Activated naive CD4-positive, alpha-beta T cell treated with anti-CD3 and anti-CD28 coated beads, Interleukin-2, amount 10 ng/mL, durations not matched to agents 7 days and 5 days (primary cell): ENCODE results near the gene FBXO4.
"Not testable (repeated sequence)": the region's sequence is repeated elsewhere in the genome, so short reads cannot be mapped to it uniquely, and the experiment has no call there.

ENCODE experiments used
- CTCF ChIA-PET: fragments of 350-600 bp; sonication (Branson Sonifier 250); formaldehyde crosslinking; loops from one replicate; lab custom pipeline; 2021; ENCODE audit warnings: antibody characterized with exemption; lab: Charles Lee
- DNase-seq: peaks from one replicate; pipeline ENCODE4 v3.0.0-alpha.2; 2020
- H3K27ac Mint-ChIP-seq: one replicate; pipeline ENCODE4 v1.8.0; 2021; ENCODE audit warnings: mild to moderate bottlenecking, moderate library complexity, mixed read lengths
- H3K27me3 Mint-ChIP-seq: one replicate; pipeline ENCODE4 v1.8.0; 2021; ENCODE audit warnings: mild to moderate bottlenecking, mixed read lengths
- H3K36me3 Mint-ChIP-seq: one replicate; pipeline ENCODE4 v1.8.0; 2021; ENCODE audit warnings: mixed read lengths
- H3K4me1 Mint-ChIP-seq: one replicate; pipeline ENCODE4 v1.8.0; 2021; ENCODE audit warnings: mixed read lengths
- H3K4me3 Mint-ChIP-seq: one replicate; pipeline ENCODE4 v1.8.0; 2021; ENCODE audit warnings: mild to moderate bottlenecking, moderate library complexity, mixed read lengths
- H3K9me3 Mint-ChIP-seq: one replicate; pipeline ENCODE4 v1.8.0; 2021; ENCODE audit warnings: mixed read lengths

Gene FBXO4

GRCh38 chr5:41945332-41945955 lies 20.4 kb downstream of the FBXO4 start:
- H3K9me3 Mint-ChIP-seq, DNase-seq, H3K27ac Mint-ChIP-seq, H3K4me1 Mint-ChIP-seq, H3K4me3 Mint-ChIP-seq, H3K36me3 Mint-ChIP-seq, H3K27me3 Mint-ChIP-seq: not testable (repeated sequence)
- CTCF ChIA-PET, result interaction anchor here (1.3 kb wide), 1 partner anchor 89 kb away, joined by 3 read pairs; no protein-coding TSS in a partner anchor

- Mint-ChIP-seq H3K27me3 (no peaks in the 10 kb centered on the region), H3K4me3 (no peak overlapping the region), H3K9me3 (no peaks in the 10 kb centered on the region), H3K4me1 (no peaks in the 10 kb centered on the region), H3K36me3 (no peaks in the 10 kb centered on the region), H3K27ac (no peak overlapping the region)
- DNase-seq, result no peak
- CTCF ChIA-PET, result no interaction called here
These were observed 26.1 kb downstream of the FBXO4 start for GRCh38 chr5:41951224-41951623.

- Mint-ChIP-seq H3K27me3 (no peaks in the 10 kb centered on the region), H3K9me3 (no peaks in the 10 kb centered on the region), H3K4me3 (no peak overlapping the region), H3K27ac (no peak overlapping the region), H3K4me1 (no peaks in the 10 kb centered on the region), H3K36me3 (no peaks in the 10 kb centered on the region)
- CTCF ChIA-PET, result no interaction called here
- DNase-seq, result no peak
These were observed 29.2 kb downstream of the FBXO4 start for GRCh38 chr5:41954286-41954685.

- CTCF ChIA-PET, result no interaction called here
- Mint-ChIP-seq H3K36me3 (no peaks in the 10 kb centered on the region), H3K27ac (no peak overlapping the region), H3K9me3 (peaks cover 4% of the 10 kb centered on the region), H3K27me3 (no peaks in the 10 kb centered on the region), H3K4me3 (no peak overlapping the region), H3K4me1 (no peaks in the 10 kb centered on the region)
- DNase-seq, result no peak
These were observed 30.4 kb downstream of the FBXO4 start for GRCh38 chr5:41955432-41956024.

GRCh38 chr5:41956943-41957342 lies 31.9 kb downstream of the FBXO4 start:
- no peak overlapping the region for H3K4me3 Mint-ChIP-seq
- CTCF ChIA-PET, result no interaction called here
- H3K27me3 Mint-ChIP-seq, result no peaks in the 10 kb centered on the region
- no peak for DNase-seq
- H3K4me1 Mint-ChIP-seq, result no peaks in the 10 kb centered on the region
- H3K9me3 Mint-ChIP-seq, result peaks cover 4% of the 10 kb centered on the region
- no peak overlapping the region for H3K27ac Mint-ChIP-seq
- no peaks in the 10 kb centered on the region for H3K36me3 Mint-ChIP-seq

GRCh38 chr5:41960481-41960880 lies 35.4 kb downstream of the FBXO4 start:
- no peak overlapping the region for H3K4me3 Mint-ChIP-seq
- no peak overlapping the region for H3K27ac Mint-ChIP-seq
- H3K9me3 Mint-ChIP-seq, result peaks cover 4% of the 10 kb centered on the region

GRCh38 chr5:41961736-41962135 lies 36.7 kb downstream of the FBXO4 start:
- Mint-ChIP-seq H3K4me1 (no peaks in the 10 kb centered on the region), H3K27me3 (no peaks in the 10 kb centered on the region), H3K9me3 (peaks cover 4% of the 10 kb centered on the region), H3K36me3 (no peaks in the 10 kb centered on the region), H3K4me3 (no peak overlapping the region), H3K27ac (no peak overlapping the region)
- no peak for DNase-seq
- CTCF ChIA-PET, result no interaction called here

More at GRCh38 chr5:41960481-41960880, 35.4 kb downstream of the FBXO4 start:
- Mint-ChIP-seq H3K4me1 (no peaks in the 10 kb centered on the region), H3K36me3 (no peaks in the 10 kb centered on the region), H3K27me3 (no peaks in the 10 kb centered on the region)
- CTCF ChIA-PET, result no interaction called here
- no peak for DNase-seq

GRCh38 chr5:41962491-41962890 lies 37.4 kb downstream of the FBXO4 start:
- CTCF ChIA-PET, result no interaction called here
- Mint-ChIP-seq H3K9me3 (peaks cover 4% of the 10 kb centered on the region), H3K4me3 (no peak overlapping the region), H3K27ac (no peak overlapping the region), H3K4me1 (no peaks in the 10 kb centered on the region), H3K36me3 (no peaks in the 10 kb centered on the region), H3K27me3 (no peaks in the 10 kb centered on the region)
- no peak for DNase-seq

GRCh38 chr5:41966401-41967105 lies 41.5 kb downstream of the FBXO4 start:
- Mint-ChIP-seq H3K4me1 (no peaks in the 10 kb centered on the region), H3K4me3 (no peak overlapping the region), H3K27me3 (no peaks in the 10 kb centered on the region), H3K9me3 (no peaks in the 10 kb centered on the region), H3K27ac (no peak overlapping the region), H3K36me3 (no peaks in the 10 kb centered on the region)
- no peak for DNase-seq
- CTCF ChIA-PET, result interaction anchor here (0.7 kb wide), 1 partner anchor 91 kb away, joined by 3 read pairs; no protein-coding TSS in a partner anchor

- H3K9me3 Mint-ChIP-seq, result no peaks in the 10 kb centered on the region
- no peaks in the 10 kb centered on the region for H3K36me3 Mint-ChIP-seq
- no peaks in the 10 kb centered on the region for H3K4me1 Mint-ChIP-seq
- DNase-seq, result no peak
- no peak overlapping the region for H3K4me3 Mint-ChIP-seq
- H3K27me3 Mint-ChIP-seq, result no peaks in the 10 kb centered on the region
- H3K27ac Mint-ChIP-seq, result no peak overlapping the region
- CTCF ChIA-PET, result no interaction called here
These were observed 42.3 kb downstream of the FBXO4 start for GRCh38 chr5:41967401-41967800.

GRCh38 chr5:41968153-41968723 lies 43.2 kb downstream of the FBXO4 start:
- Mint-ChIP-seq H3K4me1 (no peaks in the 10 kb centered on the region), H3K9me3 (no peaks in the 10 kb centered on the region), H3K27ac (no peak overlapping the region), H3K4me3 (no peak overlapping the region), H3K36me3 (no peaks in the 10 kb centered on the region), H3K27me3 (no peaks in the 10 kb centered on the region)
- CTCF ChIA-PET, result no interaction called here
- no peak for DNase-seq

GRCh38 chr5:41973087-41973486 lies 48.0 kb downstream of the FBXO4 start:
- Mint-ChIP-seq H3K27me3 (no peaks in the 10 kb centered on the region), H3K27ac (no peak overlapping the region), H3K4me3 (no peak overlapping the region), H3K9me3 (no peaks in the 10 kb centered on the region), H3K36me3 (no peaks in the 10 kb centered on the region), H3K4me1 (no peaks in the 10 kb centered on the region)
- CTCF ChIA-PET, result no interaction called here
- DNase-seq, result no peak

GRCh38 chr5:41973887-41974286 lies 48.8 kb downstream of the FBXO4 start:
- Mint-ChIP-seq H3K36me3 (no peaks in the 10 kb centered on the region), H3K27ac (no peak overlapping the region), H3K27me3 (no peaks in the 10 kb centered on the region), H3K4me1 (no peaks in the 10 kb centered on the region), H3K9me3 (no peaks in the 10 kb centered on the region), H3K4me3 (no peak overlapping the region)
- CTCF ChIA-PET, result no interaction called here
- no peak for DNase-seq

GRCh38 chr5:41978676-41979075 lies 53.6 kb downstream of the FBXO4 start:
- Mint-ChIP-seq H3K36me3 (no peaks in the 10 kb centered on the region), H3K27ac (no peak overlapping the region), H3K4me1 (no peaks in the 10 kb centered on the region), H3K4me3 (no peak overlapping the region), H3K27me3 (no peaks in the 10 kb centered on the region), H3K9me3 (no peaks in the 10 kb centered on the region)
- CTCF ChIA-PET, result interaction anchor here (0.8 kb wide), 1 partner anchor 10 kb away, joined by 6 read pairs; no protein-coding TSS in a partner anchor
- DNase-seq, result no peak
